HG02973 (cell line): Measurements from ENCODE around the gene MEI4.
"Not testable (repeated sequence)": the region's sequence is repeated elsewhere in the genome, so short reads cannot be mapped to it uniquely, and the experiment has no call there.

ENCODE experiments used
- ATAC-seq: cut with Tn5 transposase; IDR thresholded peaks from one replicate; pipeline ENCODE4 v1.9.1; 2021; ENCODE audit warnings: moderate library complexity; ENCODE audit not compliant: unreplicated experiment

Gene MEI4

GRCh38 chr6:77678048-77678447 is 25.2 kb downstream of the MEI4 start:
- ATAC-seq, result no peak

- no peak for ATAC-seq
Observed at GRCh38 chr6:77683515-77683914, 30.7 kb downstream of the MEI4 start.

- no peak for ATAC-seq
Observed at GRCh38 chr6:77686931-77687330, 34.1 kb downstream of the MEI4 start.

- no peak for ATAC-seq
Observed at GRCh38 chr6:77688649-77689048, 35.8 kb downstream of the MEI4 start.

GRCh38 chr6:77700095-77700494 is 47.3 kb downstream of the MEI4 start:
- not testable (repeated sequence) for ATAC-seq

GRCh38 chr6:77707603-77708002 is 54.8 kb downstream of the MEI4 start:
- ATAC-seq, result no peak

GRCh38 chr6:77715588-77715987 is 62.7 kb downstream of the MEI4 start:
- ATAC-seq, result no peak

- ATAC-seq, result no peak
Observed at GRCh38 chr6:77716311-77716710, 63.5 kb downstream of the MEI4 start.

GRCh38 chr6:77736010-77736409 is 83.2 kb downstream of the MEI4 start:
- ATAC-seq, result not testable (repeated sequence)

GRCh38 chr6:77740380-77740779 is 87.5 kb downstream of the MEI4 start:
- ATAC-seq, result no peak

GRCh38 chr6:77752156-77752555 is 99.3 kb downstream of the MEI4 start:
- ATAC-seq, result not testable (repeated sequence)

GRCh38 chr6:77762386-77762785 is 109.5 kb downstream of the MEI4 start:
- ATAC-seq, result no peak

- no peak for ATAC-seq
Observed at GRCh38 chr6:77763124-77763523, 110.3 kb downstream of the MEI4 start.

GRCh38 chr6:77764364-77764763 is 111.5 kb downstream of the MEI4 start:
- no peak for ATAC-seq

- no peak for ATAC-seq
Observed at GRCh38 chr6:77773157-77773822, 120.5 kb downstream of the MEI4 start.

GRCh38 chr6:77774457-77774856 is 121.6 kb downstream of the MEI4 start:
- ATAC-seq, result no peak

- ATAC-seq, result no peak
Observed at GRCh38 chr6:77776441-77776840, 123.6 kb downstream of the MEI4 start.

- ATAC-seq, result no peak
Observed at GRCh38 chr6:77778527-77778926, 125.7 kb downstream of the MEI4 start.

GRCh38 chr6:77786935-77787629 is 134.2 kb downstream of the MEI4 start:
- no peak for ATAC-seq

GRCh38 chr6:77796824-77797809 is 144.3 kb downstream of the MEI4 start:
- ATAC-seq, result no peak

GRCh38 chr6:77812304-77812703 is 159.5 kb downstream of the MEI4 start:
- ATAC-seq, result no peak
